Tibial nerve (tissue), 4 donors: ENCODE results near the gene IFNAR1. TPM values are rescaled to one million over a fixed set of nuclear protein-coding genes. Genes with fewer than 3 reads are reported as not detected.
A peak's percentile ranks its signal among the peaks of the same experiment; 100 is the strongest.

Source experiments
- DNase-seq, 2 donors: peaks; one replicate each; pipeline ENCODE4 v3.0.0-alpha.2; 2019; ENCODE audit warnings: low spot score in 2 of 2
- H3K27ac ChIP-seq, 4 donors: fragments of 200-600 bp; sonication (generic) in 3 of 4; one replicate each; pipeline ENCODE4 v1.5.1; 2017 to 2019; ENCODE audit warnings: mild to moderate bottlenecking in 1 of 4
- H3K27me3 ChIP-seq, 2 donors: fragments of 200-600 bp; sonication (generic) in 1 of 2; one replicate each; pipeline versions ENCODE4 v1.5.1 to v1.6.0; 2017 to 2019
- H3K36me3 ChIP-seq, 3 donors: fragments of 200-600 bp; sonication (generic); one replicate each; pipeline ENCODE4 v1.5.1; 2018 to 2019
- H3K4me1 ChIP-seq, 4 donors: fragments of 200-600 bp; sonication (generic) in 3 of 4; one replicate each; pipeline ENCODE4 v1.5.1; 2017 to 2019
- H3K4me3 ChIP-seq, 4 donors: fragments of 200-600 bp; sonication (generic) in 3 of 4; one replicate each; pipeline ENCODE4 v1.5.1; 2017 to 2019; ENCODE audit warnings: mild to moderate bottlenecking in 1 of 4, moderate library complexity in 1 of 4
- H3K9me3 ChIP-seq, 4 donors: fragments of 200-600 bp; sonication (generic) in 3 of 4; one replicate each; pipeline ENCODE4 v1.5.1; 2017 to 2019
- EP300 ChIP-seq, 2 donors: sonication (generic); formaldehyde crosslinking; IDR thresholded peaks; one replicate each; pipeline ENCODE4 v1.6.1; 2017; ENCODE audit warnings: antibody characterized with exemption in 2 of 2, mild to moderate bottlenecking in 1 of 2
- POLR2A ChIP-seq, 2 donors: fragments of 450-650 bp; IDR thresholded peaks; one replicate each; pipeline ENCODE4 v1.6.1; 2017; ENCODE audit warnings: antibody characterized with exemption in 2 of 2, mild to moderate bottlenecking in 2 of 2, moderate library complexity in 2 of 2
- WGBS, 2 donors: methylation state at CpG; one replicate each; pipeline ENCODE4 v1.1.5; 2018; 5-methylcytosine and 5-hydroxymethylcytosine counted together
- total RNA-seq, 4 donors: library from RNA; depleted of rRNA; stranded (reverse); fragments of >200 nt; gene quantifications; one replicate each; pipeline ENCODE4 v1.1.0, GENCODE V29; 2016
- TF ChIP-seq, protein P1 (sequence below), 5 experiments: fragments of 200-600 bp in 3 of 5; fragments of 450-650 bp in 2 of 5; sonication (generic) in 3 of 5; IDR thresholded peaks; one replicate each; pipeline ENCODE4 v1.5.1; 2016 to 2019; ENCODE audit warnings: antibody characterized with exemption in 5 of 5, mild to moderate bottlenecking in 3 of 5, moderate library complexity in 2 of 5

Gene IFNAR1
- total RNA-seq, 4 donors from 2014 or later = 29.4 to 35.8 (median 31.4) TPM

DNA sequence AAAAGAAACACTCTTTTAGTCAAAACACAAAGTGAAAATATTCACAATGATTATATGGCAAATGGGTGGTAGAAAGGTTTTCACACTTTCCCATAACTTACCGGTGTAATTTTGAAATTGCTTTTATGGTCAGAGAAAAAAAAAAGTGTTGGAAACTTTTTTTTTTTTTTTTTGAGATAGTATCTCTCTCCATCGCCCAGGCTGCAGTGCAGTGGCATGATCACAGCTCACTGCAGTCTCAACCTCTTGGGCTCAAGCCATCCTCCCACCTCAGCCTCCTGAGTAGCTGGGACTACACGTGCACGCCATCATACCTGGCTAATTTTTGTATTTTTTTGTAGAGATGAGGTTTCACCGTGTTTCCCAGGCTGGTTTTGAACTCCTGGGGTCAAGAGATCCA is 81.7 kb downstream of the IFNAR1 start:
- Histone ChIP-seq H3K36me3 (peaks cover 0 to 11% (median 0%) of the 10 kb centered on the region in 3 donors), H3K4me1 (peaks cover 0 to 78% (median 34%) of the 10 kb centered on the region in 4 donors), H3K9me3 (no peaks in the 10 kb centered on the region), H3K27ac (peak overlapping the region; percentile 92 to 100 (median 98)), H3K4me3 (peak overlapping the region in 3 of 4 donors; percentile 3 to 93 (median 82)), H3K27me3 (no peaks in the 10 kb centered on the region)
- DNase-seq = no peak
- TF ChIP-seq POLR2A (IDR thresholded peaks at IDR 0.05) (no peak), EP300 (IDR thresholded peaks at IDR 0.05) (no peak)
- TF ChIP-seq, protein P1, sequence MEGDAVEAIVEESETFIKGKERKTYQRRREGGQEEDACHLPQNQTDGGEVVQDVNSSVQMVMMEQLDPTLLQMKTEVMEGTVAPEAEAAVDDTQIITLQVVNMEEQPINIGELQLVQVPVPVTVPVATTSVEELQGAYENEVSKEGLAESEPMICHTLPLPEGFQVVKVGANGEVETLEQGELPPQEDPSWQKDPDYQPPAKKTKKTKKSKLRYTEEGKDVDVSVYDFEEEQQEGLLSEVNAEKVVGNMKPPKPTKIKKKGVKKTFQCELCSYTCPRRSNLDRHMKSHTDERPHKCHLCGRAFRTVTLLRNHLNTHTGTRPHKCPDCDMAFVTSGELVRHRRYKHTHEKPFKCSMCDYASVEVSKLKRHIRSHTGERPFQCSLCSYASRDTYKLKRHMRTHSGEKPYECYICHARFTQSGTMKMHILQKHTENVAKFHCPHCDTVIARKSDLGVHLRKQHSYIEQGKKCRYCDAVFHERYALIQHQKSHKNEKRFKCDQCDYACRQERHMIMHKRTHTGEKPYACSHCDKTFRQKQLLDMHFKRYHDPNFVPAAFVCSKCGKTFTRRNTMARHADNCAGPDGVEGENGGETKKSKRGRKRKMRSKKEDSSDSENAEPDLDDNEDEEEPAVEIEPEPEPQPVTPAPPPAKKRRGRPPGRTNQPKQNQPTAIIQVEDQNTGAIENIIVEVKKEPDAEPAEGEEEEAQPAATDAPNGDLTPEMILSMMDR (IDR thresholded peaks at IDR 0.05) = no peak
- 48 to 50% methylated on average over 5 of the region's 5 CpGs for WGBS, 2 donors

Other genes starting within 250 kb of the IFNAR1 start
- 10 to 100 TPM; 12.3 to 47.4 (median 29.4) TPM for gene IFNAR2, start 95.0 kb upstream of the IFNAR1 start, total RNA-seq
- 10 to 100 TPM; 17.5 to 27.3 (median 21.3) TPM for gene IL10RB, start 58.6 kb upstream of the IFNAR1 start, total RNA-seq
- gene IFNGR2, start 78.4 kb downstream of the IFNAR1 start, total RNA-seq = 100 to 1,000 TPM; 110 to 153 (median 129) TPM
- 100 to 1,000 TPM in 3 of 4 donors, 10 to 100 TPM in 1; 77.7 to 155 (median 146) TPM for gene TMEM50B, start 155.0 kb downstream of the IFNAR1 start, total RNA-seq
- gene DNAJC28, start 166.7 kb downstream of the IFNAR1 start, total RNA-seq = 1 to 10 TPM in 3 of 4 donors, under 1 TPM in 1; 0.66 to 3.6 (median 1.7) TPM
- gene GART, start 217.1 kb downstream of the IFNAR1 start, total RNA-seq = 100 to 1,000 TPM in 2 of 4 donors, 10 to 100 TPM in 2; 73.5 to 141 (median 106) TPM
- 100 to 1,000 TPM; 243 to 283 (median 271) TPM for gene SON, start 218.1 kb downstream of the IFNAR1 start, total RNA-seq